SKM-1 (cell line): ENCODE results near the gene CLOCK.

Experiments used
- DNase-seq: peaks from one replicate; lab custom pipeline; 2025; ENCODE audit not compliant: unreplicated experiment; lab: John Stamatoyannopoulos, UW

CLOCK gene

GRCh38 chr4:55540271-55540670, 6.4 kb downstream of the CLOCK start:
- DNase-seq, result no peak

GRCh38 chr4:55539658-55540057, 7.1 kb downstream of the CLOCK start:
- DNase-seq, result no peak

- no peak for DNase-seq
Measured at GRCh38 chr4:55538531-55538930, 8.2 kb downstream of the CLOCK start.

- no peak for DNase-seq
Measured at GRCh38 chr4:55534306-55534705, 12.4 kb downstream of the CLOCK start.

- DNase-seq, result no peak
Measured at GRCh38 chr4:55530691-55531090, 16.0 kb downstream of the CLOCK start.

- DNase-seq, result no peak
Measured at GRCh38 chr4:55530167-55530566, 16.5 kb downstream of the CLOCK start.

- DNase-seq, result no peak
Measured at GRCh38 chr4:55528491-55528890, 18.2 kb downstream of the CLOCK start.

GRCh38 chr4:55524844-55525571, 21.7 kb downstream of the CLOCK start:
- no peak for DNase-seq

- no peak for DNase-seq
Measured at GRCh38 chr4:55518442-55518841, 28.3 kb downstream of the CLOCK start.

GRCh38 chr4:55517526-55518229, 29.0 kb downstream of the CLOCK start:
- DNase-seq, result no peak

GRCh38 chr4:55512922-55513571, 33.7 kb downstream of the CLOCK start:
- no peak for DNase-seq

GRCh38 chr4:55512077-55512476, 34.6 kb downstream of the CLOCK start:
- DNase-seq, result no peak

GRCh38 chr4:55510685-55511084, 36.0 kb downstream of the CLOCK start:
- DNase-seq, result no peak

- no peak for DNase-seq
Measured at GRCh38 chr4:55509266-55509665, 37.4 kb downstream of the CLOCK start.

GRCh38 chr4:55507612-55508011, 39.1 kb downstream of the CLOCK start:
- DNase-seq, result no peak

GRCh38 chr4:55503169-55503568, 43.5 kb downstream of the CLOCK start:
- no peak for DNase-seq

- DNase-seq, result no peak
Measured at GRCh38 chr4:55500072-55500471, 46.6 kb downstream of the CLOCK start.

GRCh38 chr4:55499495-55499894, 47.2 kb downstream of the CLOCK start:
- no peak for DNase-seq

- DNase-seq, result no peak
Measured at GRCh38 chr4:55498051-55498450, 48.7 kb downstream of the CLOCK start.

GRCh38 chr4:55491486-55491885, 55.2 kb downstream of the CLOCK start:
- DNase-seq, result no peak

GRCh38 chr4:55488716-55489115, 58.0 kb downstream of the CLOCK start:
- DNase-seq, result no peak

GRCh38 chr4:55485821-55486220, 60.9 kb downstream of the CLOCK start:
- no peak for DNase-seq
